HepG2 (cell line): ENCODE data around the gene GRAMD1B. TPM values are rescaled to one million over a fixed set of nuclear protein-coding genes. Genes with fewer than 3 reads are reported as not detected.

Experiments used
- BORCS8-MEF2B ChIP-seq: sonication (generic); formaldehyde crosslinking; IDR thresholded peaks from 2 replicates; pipeline ENCODE4 v1.8.0; 2022; ENCODE audit warnings: mild to moderate bottlenecking, missing genetic modification reagents
- MIER2 ChIP-seq: IDR thresholded peaks from 2 replicates; pipeline ENCODE4 v1.6.1; 2016; ENCODE audit warnings: missing biosample characterization, missing genetic modification reagents
- ZNF709 ChIP-seq: sonication (generic); formaldehyde crosslinking; IDR thresholded peaks from 2 replicates; pipeline ENCODE4 v1.5.0; 2020; ENCODE audit warnings: mild to moderate bottlenecking, missing genetic modification reagents
- ZNF746 ChIP-seq: sonication (generic); formaldehyde crosslinking; IDR thresholded peaks from 2 replicates; pipeline ENCODE4 v1.8.0; 2022; ENCODE audit warnings: mild to moderate bottlenecking, missing genetic modification reagents
- ZNF781 ChIP-seq: sonication (generic); formaldehyde crosslinking; IDR thresholded peaks from 2 replicates; pipeline ENCODE4 v1.5.1; 2020; ENCODE audit warnings: borderline replicate concordance, mild to moderate bottlenecking, missing genetic modification reagents; ENCODE audit errors: not compliant biosample characterization
- ZNF782 ChIP-seq: sonication (generic); formaldehyde crosslinking; IDR thresholded peaks from 2 replicates; pipeline ENCODE4 v1.4.0; 2020; ENCODE audit warnings: missing genetic modification reagents, mild to moderate bottlenecking, borderline replicate concordance
- polyA plus RNA-seq, 8 experiments: library from polyadenylated mRNA; depleted of rRNA in 3 of 8; stranded (reverse) in 7 of 8; unstranded in 1 of 8; fragments of >200 nt; fragmentation: Illumina TruSeq in 4 of 8; extraction: Trizol in 4 of 8; gene quantifications; 2 replicates each; pipeline versions ENCODE4 v1.2.1 to v1.2.3, GENCODE V29; 2011 to 2016; ENCODE audit warnings: low read depth in 4 of 8, missing spikeins in 1 of 8, mixed read lengths in 1 of 8; ENCODE audit not compliant: insufficient read depth in 1 of 8
- total RNA-seq, 5 experiments: library from RNA; depleted of rRNA; stranded (reverse); fragments of >200 nt; fragmentation: Illumina TruSeq; extraction: Trizol; gene quantifications; 2 replicates each; pipeline ENCODE4 v1.2.3, GENCODE V29; 2016; ENCODE audit warnings: low read depth in 1 of 5
- TF ChIP-seq, protein P1 (sequence below): sonication (generic); formaldehyde crosslinking; IDR thresholded peaks from 2 replicates; pipeline ENCODE4 v1.4.0; 2020; ENCODE audit warnings: missing genetic modification reagents
- TF ChIP-seq, protein P2 (sequence below): IDR thresholded peaks from 2 replicates; pipeline ENCODE4 v1.6.1; 2012; ENCODE audit warnings: inconsistent platforms
- TF ChIP-seq, protein P3 (sequence below): sonication (generic); formaldehyde crosslinking; IDR thresholded peaks from 2 replicates; pipeline ENCODE4 v1.4.0; 2020; ENCODE audit warnings: missing genetic modification reagents
- TF ChIP-seq, protein P4 (sequence below): sonication (generic); formaldehyde crosslinking; IDR thresholded peaks from 2 replicates; pipeline ENCODE4 v1.4.0; 2020; ENCODE audit warnings: mild to moderate bottlenecking, missing genetic modification reagents, borderline replicate concordance
- TF ChIP-seq, protein P5 (sequence below): sonication (generic); formaldehyde crosslinking; IDR thresholded peaks from 2 replicates; pipeline ENCODE4 v1.5.1; 2020; ENCODE audit warnings: mild to moderate bottlenecking, missing genetic modification reagents, moderate library complexity

GRAMD1B gene
- total and polyA plus RNA-seq, 2 of the 13 experiments (the other 11 are each of a cell fraction or from before 2014, with no cell fraction given): 0.12 TPM; not detected in 1

DNA sequence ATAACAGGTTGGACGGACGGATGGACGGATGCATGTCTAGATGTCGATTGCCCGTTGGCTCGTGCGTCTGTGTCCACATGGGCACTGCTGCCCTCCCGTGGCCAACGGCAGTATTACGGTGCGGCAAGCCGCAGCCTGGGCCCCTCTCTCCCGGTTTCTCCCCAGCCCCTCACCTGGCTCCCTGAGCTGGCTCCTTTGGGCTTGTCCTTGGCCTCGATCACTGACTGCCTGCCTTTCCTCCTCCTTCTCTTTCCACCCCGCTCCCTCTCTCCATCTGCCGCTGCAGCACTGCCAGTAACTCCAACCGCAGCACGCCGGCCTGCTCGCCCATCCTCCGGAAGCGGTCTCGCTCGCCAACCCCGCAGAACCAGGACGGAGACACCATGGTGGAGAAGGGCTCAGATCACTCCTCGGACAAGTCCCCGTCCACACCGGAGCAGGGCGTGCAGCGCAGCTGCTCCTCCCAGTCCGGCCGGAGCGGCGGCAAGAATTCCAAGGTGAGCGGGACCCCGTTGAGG is 147.1 kb downstream of the GRAMD1B start (continued):
- TF ChIP-seq, protein P1, sequence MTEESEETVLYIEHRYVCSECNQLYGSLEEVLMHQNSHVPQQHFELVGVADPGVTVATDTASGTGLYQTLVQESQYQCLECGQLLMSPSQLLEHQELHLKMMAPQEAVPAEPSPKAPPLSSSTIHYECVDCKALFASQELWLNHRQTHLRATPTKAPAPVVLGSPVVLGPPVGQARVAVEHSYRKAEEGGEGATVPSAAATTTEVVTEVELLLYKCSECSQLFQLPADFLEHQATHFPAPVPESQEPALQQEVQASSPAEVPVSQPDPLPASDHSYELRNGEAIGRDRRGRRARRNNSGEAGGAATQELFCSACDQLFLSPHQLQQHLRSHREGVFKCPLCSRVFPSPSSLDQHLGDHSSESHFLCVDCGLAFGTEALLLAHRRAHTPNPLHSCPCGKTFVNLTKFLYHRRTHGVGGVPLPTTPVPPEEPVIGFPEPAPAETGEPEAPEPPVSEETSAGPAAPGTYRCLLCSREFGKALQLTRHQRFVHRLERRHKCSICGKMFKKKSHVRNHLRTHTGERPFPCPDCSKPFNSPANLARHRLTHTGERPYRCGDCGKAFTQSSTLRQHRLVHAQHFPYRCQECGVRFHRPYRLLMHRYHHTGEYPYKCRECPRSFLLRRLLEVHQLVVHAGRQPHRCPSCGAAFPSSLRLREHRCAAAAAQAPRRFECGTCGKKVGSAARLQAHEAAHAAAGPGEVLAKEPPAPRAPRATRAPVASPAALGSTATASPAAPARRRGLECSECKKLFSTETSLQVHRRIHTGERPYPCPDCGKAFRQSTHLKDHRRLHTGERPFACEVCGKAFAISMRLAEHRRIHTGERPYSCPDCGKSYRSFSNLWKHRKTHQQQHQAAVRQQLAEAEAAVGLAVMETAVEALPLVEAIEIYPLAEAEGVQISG (CRISPR knock-in tag): 0 out of 2 replicates have a peak, but pooled peaks have one; percentile 23
- TF ChIP-seq ZNF781 (CRISPR knock-in tag) (no peak), ZNF709 (no peak), MIER2 (CRISPR knock-in tag) (no peak), ZNF782 (no peak), BORCS8-MEF2B (CRISPR knock-in tag) (0 out of 2 replicates have a peak, but pooled peaks have one; percentile 24), ZNF746 (CRISPR knock-in tag) (no peak)
- TF ChIP-seq, protein P2, sequence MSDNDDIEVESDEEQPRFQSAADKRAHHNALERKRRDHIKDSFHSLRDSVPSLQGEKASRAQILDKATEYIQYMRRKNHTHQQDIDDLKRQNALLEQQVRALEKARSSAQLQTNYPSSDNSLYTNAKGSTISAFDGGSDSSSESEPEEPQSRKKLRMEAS: peak; percentile 54; the same call in 1 of the 2 replicates
- TF ChIP-seq, protein P3, sequence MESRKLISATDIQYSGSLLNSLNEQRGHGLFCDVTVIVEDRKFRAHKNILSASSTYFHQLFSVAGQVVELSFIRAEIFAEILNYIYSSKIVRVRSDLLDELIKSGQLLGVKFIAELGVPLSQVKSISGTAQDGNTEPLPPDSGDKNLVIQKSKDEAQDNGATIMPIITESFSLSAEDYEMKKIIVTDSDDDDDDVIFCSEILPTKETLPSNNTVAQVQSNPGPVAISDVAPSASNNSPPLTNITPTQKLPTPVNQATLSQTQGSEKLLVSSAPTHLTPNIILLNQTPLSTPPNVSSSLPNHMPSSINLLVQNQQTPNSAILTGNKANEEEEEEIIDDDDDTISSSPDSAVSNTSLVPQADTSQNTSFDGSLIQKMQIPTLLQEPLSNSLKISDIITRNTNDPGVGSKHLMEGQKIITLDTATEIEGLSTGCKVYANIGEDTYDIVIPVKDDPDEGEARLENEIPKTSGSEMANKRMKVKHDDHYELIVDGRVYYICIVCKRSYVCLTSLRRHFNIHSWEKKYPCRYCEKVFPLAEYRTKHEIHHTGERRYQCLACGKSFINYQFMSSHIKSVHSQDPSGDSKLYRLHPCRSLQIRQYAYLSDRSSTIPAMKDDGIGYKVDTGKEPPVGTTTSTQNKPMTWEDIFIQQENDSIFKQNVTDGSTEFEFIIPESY: no peak
- TF ChIP-seq, protein P4, sequence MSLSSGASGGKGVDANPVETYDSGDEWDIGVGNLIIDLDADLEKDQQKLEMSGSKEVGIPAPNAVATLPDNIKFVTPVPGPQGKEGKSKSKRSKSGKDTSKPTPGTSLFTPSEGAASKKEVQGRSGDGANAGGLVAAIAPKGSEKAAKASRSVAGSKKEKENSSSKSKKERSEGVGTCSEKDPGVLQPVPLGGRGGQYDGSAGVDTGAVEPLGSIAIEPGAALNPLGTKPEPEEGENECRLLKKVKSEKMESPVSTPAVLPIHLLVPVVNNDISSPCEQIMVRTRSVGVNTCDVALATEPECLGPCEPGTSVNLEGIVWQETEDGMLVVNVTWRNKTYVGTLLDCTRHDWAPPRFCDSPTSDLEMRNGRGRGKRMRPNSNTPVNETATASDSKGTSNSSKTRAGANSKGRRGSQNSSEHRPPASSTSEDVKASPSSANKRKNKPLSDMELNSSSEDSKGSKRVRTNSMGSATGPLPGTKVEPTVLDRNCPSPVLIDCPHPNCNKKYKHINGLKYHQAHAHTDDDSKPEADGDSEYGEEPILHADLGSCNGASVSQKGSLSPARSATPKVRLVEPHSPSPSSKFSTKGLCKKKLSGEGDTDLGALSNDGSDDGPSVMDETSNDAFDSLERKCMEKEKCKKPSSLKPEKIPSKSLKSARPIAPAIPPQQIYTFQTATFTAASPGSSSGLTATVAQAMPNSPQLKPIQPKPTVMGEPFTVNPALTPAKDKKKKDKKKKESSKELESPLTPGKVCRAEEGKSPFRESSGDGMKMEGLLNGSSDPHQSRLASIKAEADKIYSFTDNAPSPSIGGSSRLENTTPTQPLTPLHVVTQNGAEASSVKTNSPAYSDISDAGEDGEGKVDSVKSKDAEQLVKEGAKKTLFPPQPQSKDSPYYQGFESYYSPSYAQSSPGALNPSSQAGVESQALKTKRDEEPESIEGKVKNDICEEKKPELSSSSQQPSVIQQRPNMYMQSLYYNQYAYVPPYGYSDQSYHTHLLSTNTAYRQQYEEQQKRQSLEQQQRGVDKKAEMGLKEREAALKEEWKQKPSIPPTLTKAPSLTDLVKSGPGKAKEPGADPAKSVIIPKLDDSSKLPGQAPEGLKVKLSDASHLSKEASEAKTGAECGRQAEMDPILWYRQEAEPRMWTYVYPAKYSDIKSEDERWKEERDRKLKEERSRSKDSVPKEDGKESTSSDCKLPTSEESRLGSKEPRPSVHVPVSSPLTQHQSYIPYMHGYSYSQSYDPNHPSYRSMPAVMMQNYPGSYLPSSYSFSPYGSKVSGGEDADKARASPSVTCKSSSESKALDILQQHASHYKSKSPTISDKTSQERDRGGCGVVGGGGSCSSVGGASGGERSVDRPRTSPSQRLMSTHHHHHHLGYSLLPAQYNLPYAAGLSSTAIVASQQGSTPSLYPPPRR (CRISPR knock-in tag): no peak
- TF ChIP-seq, protein P5, sequence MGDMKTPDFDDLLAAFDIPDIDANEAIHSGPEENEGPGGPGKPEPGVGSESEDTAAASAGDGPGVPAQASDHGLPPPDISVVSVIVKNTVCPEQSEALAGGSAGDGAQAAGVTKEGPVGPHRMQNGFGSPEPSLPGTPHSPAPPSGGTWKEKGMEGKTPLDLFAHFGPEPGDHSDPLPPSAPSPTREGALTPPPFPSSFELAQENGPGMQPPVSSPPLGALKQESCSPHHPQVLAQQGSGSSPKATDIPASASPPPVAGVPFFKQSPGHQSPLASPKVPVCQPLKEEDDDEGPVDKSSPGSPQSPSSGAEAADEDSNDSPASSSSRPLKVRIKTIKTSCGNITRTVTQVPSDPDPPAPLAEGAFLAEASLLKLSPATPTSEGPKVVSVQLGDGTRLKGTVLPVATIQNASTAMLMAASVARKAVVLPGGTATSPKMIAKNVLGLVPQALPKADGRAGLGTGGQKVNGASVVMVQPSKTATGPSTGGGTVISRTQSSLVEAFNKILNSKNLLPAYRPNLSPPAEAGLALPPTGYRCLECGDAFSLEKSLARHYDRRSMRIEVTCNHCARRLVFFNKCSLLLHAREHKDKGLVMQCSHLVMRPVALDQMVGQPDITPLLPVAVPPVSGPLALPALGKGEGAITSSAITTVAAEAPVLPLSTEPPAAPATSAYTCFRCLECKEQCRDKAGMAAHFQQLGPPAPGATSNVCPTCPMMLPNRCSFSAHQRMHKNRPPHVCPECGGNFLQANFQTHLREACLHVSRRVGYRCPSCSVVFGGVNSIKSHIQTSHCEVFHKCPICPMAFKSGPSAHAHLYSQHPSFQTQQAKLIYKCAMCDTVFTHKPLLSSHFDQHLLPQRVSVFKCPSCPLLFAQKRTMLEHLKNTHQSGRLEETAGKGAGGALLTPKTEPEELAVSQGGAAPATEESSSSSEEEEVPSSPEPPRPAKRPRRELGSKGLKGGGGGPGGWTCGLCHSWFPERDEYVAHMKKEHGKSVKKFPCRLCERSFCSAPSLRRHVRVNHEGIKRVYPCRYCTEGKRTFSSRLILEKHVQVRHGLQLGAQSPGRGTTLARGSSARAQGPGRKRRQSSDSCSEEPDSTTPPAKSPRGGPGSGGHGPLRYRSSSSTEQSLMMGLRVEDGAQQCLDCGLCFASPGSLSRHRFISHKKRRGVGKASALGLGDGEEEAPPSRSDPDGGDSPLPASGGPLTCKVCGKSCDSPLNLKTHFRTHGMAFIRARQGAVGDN (CRISPR knock-in tag): peak; percentile 19; the same call in 1 of the 2 replicates
